ENCODE data around the gene ADARB2.

Gene ADARB2

DNA sequence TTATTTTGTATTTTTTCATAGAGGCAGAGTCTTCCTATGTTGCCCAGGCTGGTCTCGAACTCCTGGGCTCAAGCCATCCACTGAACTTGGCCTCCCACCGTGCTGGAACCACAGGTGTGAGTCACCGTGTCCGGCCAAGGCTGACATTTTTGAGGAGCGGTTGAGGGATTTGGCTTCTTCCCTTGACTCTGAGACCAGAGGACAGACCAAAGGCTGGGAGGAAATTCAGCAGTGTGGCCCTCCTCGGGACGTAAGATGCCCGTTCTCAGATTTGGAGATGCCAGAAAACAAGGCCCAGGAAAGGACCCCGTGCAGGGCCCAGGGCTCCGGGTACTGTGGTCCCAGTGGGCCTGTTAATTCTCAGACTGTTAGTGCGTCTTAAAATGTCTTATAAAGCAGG, 535.0 kb downstream of the ADARB2 start:
- DNase-seq (ENCODE audit: low read depth in 1 of 2, low spot score in 1 of 2), result no peak
- TF ChIP-seq, protein P1, sequence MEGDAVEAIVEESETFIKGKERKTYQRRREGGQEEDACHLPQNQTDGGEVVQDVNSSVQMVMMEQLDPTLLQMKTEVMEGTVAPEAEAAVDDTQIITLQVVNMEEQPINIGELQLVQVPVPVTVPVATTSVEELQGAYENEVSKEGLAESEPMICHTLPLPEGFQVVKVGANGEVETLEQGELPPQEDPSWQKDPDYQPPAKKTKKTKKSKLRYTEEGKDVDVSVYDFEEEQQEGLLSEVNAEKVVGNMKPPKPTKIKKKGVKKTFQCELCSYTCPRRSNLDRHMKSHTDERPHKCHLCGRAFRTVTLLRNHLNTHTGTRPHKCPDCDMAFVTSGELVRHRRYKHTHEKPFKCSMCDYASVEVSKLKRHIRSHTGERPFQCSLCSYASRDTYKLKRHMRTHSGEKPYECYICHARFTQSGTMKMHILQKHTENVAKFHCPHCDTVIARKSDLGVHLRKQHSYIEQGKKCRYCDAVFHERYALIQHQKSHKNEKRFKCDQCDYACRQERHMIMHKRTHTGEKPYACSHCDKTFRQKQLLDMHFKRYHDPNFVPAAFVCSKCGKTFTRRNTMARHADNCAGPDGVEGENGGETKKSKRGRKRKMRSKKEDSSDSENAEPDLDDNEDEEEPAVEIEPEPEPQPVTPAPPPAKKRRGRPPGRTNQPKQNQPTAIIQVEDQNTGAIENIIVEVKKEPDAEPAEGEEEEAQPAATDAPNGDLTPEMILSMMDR (IDR thresholded peaks at IDR 0.05; ENCODE audit: insufficient read depth, low read length), result no peak
- TF ChIP-seq, protein P2, sequence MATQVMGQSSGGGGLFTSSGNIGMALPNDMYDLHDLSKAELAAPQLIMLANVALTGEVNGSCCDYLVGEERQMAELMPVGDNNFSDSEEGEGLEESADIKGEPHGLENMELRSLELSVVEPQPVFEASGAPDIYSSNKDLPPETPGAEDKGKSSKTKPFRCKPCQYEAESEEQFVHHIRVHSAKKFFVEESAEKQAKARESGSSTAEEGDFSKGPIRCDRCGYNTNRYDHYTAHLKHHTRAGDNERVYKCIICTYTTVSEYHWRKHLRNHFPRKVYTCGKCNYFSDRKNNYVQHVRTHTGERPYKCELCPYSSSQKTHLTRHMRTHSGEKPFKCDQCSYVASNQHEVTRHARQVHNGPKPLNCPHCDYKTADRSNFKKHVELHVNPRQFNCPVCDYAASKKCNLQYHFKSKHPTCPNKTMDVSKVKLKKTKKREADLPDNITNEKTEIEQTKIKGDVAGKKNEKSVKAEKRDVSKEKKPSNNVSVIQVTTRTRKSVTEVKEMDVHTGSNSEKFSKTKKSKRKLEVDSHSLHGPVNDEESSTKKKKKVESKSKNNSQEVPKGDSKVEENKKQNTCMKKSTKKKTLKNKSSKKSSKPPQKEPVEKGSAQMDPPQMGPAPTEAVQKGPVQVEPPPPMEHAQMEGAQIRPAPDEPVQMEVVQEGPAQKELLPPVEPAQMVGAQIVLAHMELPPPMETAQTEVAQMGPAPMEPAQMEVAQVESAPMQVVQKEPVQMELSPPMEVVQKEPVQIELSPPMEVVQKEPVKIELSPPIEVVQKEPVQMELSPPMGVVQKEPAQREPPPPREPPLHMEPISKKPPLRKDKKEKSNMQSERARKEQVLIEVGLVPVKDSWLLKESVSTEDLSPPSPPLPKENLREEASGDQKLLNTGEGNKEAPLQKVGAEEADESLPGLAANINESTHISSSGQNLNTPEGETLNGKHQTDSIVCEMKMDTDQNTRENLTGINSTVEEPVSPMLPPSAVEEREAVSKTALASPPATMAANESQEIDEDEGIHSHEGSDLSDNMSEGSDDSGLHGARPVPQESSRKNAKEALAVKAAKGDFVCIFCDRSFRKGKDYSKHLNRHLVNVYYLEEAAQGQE (IDR thresholded peaks at IDR 0.05; ENCODE audit: insufficient replicate concordance, low read depth), result no peak
- TF ChIP-seq POLR2AphosphoS5 (IDR thresholded peaks at IDR 0.05; ENCODE audit: low read depth) (no peak), SPI1 (IDR thresholded peaks at IDR 0.05; ENCODE audit: borderline replicate concordance, low read depth) (no peak), GABPA (IDR thresholded peaks at IDR 0.05; ENCODE audit: low read depth) (no peak)
- no peak overlapping the region for H3K4me3 ChIP-seq (replicated peaks; ENCODE audit: insufficient read depth, low read length)
- H3K27me3 ChIP-seq (ENCODE audit: insufficient read depth, poor library complexity, severe bottlenecking), result no peaks in the 10 kb centered on the region
- no peak overlapping the region for H3K27ac ChIP-seq (replicated peaks)

DNA sequence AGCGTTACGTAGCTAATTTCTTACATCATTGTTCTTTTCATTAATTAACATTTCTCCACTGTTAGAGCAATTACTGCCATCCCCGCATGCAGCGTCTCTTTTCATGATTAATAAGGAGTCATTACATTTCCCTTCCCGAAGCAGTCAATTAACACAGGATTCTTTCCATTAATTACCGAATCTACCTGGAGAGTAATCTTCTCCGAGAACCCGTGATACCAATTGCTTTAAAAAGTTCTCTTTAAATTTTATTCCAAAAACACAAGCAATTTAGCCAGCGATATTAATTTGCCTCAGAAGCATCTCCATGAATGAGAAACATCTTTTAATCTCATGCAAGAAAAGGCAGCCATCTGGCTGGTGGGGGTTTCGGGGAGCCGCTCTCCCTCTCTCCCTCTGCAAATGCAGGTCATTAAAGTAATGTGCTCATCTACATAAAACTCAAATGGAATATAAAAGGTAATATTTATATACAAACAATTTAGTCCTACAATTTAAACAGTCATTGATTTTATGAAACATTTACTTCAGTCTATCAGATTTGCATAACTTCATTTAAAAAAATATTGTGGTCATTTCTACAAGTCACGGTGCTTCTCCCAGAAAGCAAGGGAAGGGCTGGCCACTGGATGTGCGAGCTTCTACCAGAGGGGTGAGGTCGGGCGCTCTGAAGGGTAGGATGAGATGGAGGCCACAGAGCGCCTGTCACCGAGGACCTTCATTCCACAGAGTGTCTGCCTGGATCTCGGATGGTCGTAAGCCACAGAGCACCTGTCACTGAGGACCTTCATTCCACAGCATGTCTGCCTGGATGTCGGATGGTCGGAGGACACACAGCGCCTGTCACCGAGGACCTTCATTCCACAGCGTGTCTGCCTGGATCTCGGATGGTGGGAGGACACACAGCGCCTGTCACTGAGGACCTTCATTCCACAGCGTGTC, 536.2 kb downstream of the ADARB2 start:
- TF ChIP-seq POLR2AphosphoS5 (IDR thresholded peaks at IDR 0.05; ENCODE audit: low read depth) (no peak), SPI1 (IDR thresholded peaks at IDR 0.05; ENCODE audit: borderline replicate concordance, low read depth) (no peak)

DNA sequence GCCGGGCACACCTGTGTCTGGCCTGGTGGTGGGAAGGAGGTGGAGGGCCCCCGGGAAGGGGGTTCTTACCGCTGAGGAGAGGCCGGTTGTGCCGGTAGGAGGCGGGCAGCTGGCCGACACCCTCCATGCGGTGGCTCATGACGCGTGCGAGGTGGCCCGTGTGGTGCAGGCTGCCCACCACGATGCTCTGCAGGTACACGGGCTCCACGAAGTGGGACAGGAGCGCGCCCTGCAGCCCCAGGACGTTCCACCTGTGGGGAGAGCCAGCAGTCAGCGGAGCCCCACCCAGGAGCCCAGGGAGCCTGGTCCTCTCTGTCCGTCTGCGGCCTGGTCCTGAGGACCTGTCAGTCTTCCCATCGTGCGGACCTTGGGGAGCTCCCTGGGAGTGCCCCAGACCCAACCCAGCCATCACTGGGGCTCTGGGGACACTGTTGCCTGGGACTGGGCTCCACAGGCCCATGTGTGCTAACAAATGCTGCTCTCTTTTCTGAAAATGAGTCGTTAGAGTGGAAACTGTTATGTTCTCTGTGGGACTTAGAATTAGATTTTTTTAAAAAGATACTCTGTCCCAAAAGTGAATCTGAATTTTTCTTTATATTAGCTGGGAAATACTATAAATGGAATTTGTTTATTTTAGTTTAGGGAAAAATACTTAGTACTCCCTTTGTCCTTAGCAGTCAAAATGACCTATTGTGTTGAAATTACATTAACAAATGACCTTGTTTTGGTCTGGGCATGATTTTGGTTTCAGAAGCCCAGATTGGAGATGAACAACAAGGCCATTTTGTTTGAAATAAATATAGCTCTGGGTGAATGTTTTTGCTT, 537.2 kb downstream of the ADARB2 start:
- TF ChIP-seq, protein P1 (IDR thresholded peaks at IDR 0.05; ENCODE audit: insufficient read depth, low read length), result no peak
- no peak for TF ChIP-seq GABPA (IDR thresholded peaks at IDR 0.05; ENCODE audit: low read depth)
- no peak for TF ChIP-seq POLR2AphosphoS5 (IDR thresholded peaks at IDR 0.05; ENCODE audit: low read depth)
- no peak for TF ChIP-seq SPI1 (IDR thresholded peaks at IDR 0.05; ENCODE audit: borderline replicate concordance, low read depth)
- TF ChIP-seq, protein P2 (IDR thresholded peaks at IDR 0.05; ENCODE audit: insufficient replicate concordance, low read depth), result no peak
- Histone ChIP-seq H3K27me3 (ENCODE audit: insufficient read depth, poor library complexity, severe bottlenecking) (no peaks in the 10 kb centered on the region), H3K27ac (replicated peaks) (no peak overlapping the region), H3K4me3 (replicated peaks; ENCODE audit: insufficient read depth, low read length) (no peak overlapping the region)
- no peak for DNase-seq (ENCODE audit: low read depth in 1 of 2, low spot score in 1 of 2)

More for the DNA sequence above, 536.2 kb downstream of the ADARB2 start:
- H3K27me3 ChIP-seq (ENCODE audit: insufficient read depth, poor library complexity, severe bottlenecking), result no peaks in the 10 kb centered on the region
- H3K27ac ChIP-seq (replicated peaks), result no peak overlapping the region
- no peak for DNase-seq (ENCODE audit: low read depth in 1 of 2, low spot score in 1 of 2)
- H3K4me3 ChIP-seq (replicated peaks; ENCODE audit: insufficient read depth, low read length), result no peak overlapping the region

DNA sequence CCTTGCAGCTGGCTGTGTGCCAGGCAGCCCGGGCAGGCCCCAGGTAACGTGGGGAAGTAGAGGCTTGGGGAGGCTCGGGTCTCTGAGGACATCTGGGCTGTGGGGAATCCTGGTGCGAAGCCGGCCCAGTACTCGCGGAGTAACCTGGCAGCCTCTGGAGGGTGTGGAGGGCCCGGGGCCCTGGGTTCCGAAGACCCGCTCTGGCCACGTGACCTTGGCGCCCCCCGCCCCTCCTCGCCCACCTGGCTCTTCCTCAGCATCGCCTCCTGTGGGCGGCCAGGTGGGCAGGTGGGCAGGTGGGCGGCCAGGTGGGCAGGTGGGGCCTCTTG, 538.0 kb downstream of the ADARB2 start:
- H3K27me3 ChIP-seq (ENCODE audit: insufficient read depth, poor library complexity, severe bottlenecking), result no peaks in the 10 kb centered on the region
- TF ChIP-seq SPI1 (IDR thresholded peaks at IDR 0.05; ENCODE audit: borderline replicate concordance, low read depth) (no peak), GABPA (IDR thresholded peaks at IDR 0.05; ENCODE audit: low read depth) (no peak), POLR2AphosphoS5 (IDR thresholded peaks at IDR 0.05; ENCODE audit: low read depth) (no peak)
- TF ChIP-seq, protein P2 (IDR thresholded peaks at IDR 0.05; ENCODE audit: insufficient replicate concordance, low read depth), result no peak
- TF ChIP-seq, protein P1 (IDR thresholded peaks at IDR 0.05; ENCODE audit: insufficient read depth, low read length), result no peak

More for the DNA sequence above, 538.0 kb downstream of the ADARB2 start:
- DNase-seq (ENCODE audit: low read depth in 1 of 2, low spot score in 1 of 2), result no peak
- Histone ChIP-seq H3K4me3 (replicated peaks; ENCODE audit: insufficient read depth, low read length) (no peak overlapping the region), H3K27ac (replicated peaks) (no peak overlapping the region)

Data from HL-60 (cell line).